Skeletal muscle tissue (tissue), 4 donors: Measurements from ENCODE around the gene NRXN3. TPM values are rescaled to one million over a fixed set of nuclear protein-coding genes. Genes with fewer than 3 reads are reported as not detected.

Source experiments
- H3K27ac ChIP-seq: one replicate; pipeline ENCODE4 v1.7.0; 2013; ENCODE audit warnings: mild to moderate bottlenecking, low read depth, low read length, inconsistent platforms
- H3K27me3 ChIP-seq, 3 donors: one replicate each; pipeline ENCODE4 v1.7.0; 2013; ENCODE audit warnings: low read length in 3 of 3; ENCODE audit not compliant: control insufficient read depth in 3 of 3, insufficient read depth in 3 of 3
- H3K36me3 ChIP-seq, 3 donors: one replicate each; pipeline ENCODE4 v1.7.0; 2013; ENCODE audit warnings: low read length in 3 of 3; ENCODE audit not compliant: control insufficient read depth in 3 of 3, insufficient read depth in 3 of 3
- H3K4me1 ChIP-seq, 3 donors: one replicate each; pipeline ENCODE4 v1.7.0; 2013; ENCODE audit warnings: low read length in 3 of 3, mild to moderate bottlenecking in 3 of 3; ENCODE audit not compliant: control insufficient read depth in 3 of 3, insufficient read depth in 3 of 3
- H3K4me3 ChIP-seq, 3 donors: one replicate each; pipeline ENCODE4 v1.7.0; 2013; ENCODE audit warnings: low read length in 3 of 3
- H3K9ac ChIP-seq, 3 donors: one replicate each; pipeline ENCODE4 v1.7.0; 2013; ENCODE audit warnings: low read length in 3 of 3, mild to moderate bottlenecking in 3 of 3, moderate library complexity in 2 of 3, low read depth in 1 of 3
- H3K9me3 ChIP-seq, 3 donors: one replicate each; pipeline ENCODE4 v1.7.0; 2013; ENCODE audit warnings: low read length in 3 of 3; ENCODE audit not compliant: control insufficient read depth in 3 of 3
- total RNA-seq: library from RNA; depleted of rRNA; stranded (reverse); fragments of >200 nt; gene quantifications from one replicate; pipeline ENCODE4 v1.2.3, GENCODE V29; 2014
- donor health status: Osteomylitis.

NRXN3 gene
- total RNA-seq, 1 donor from 2014 or later, result 0.52 TPM

DNA sequence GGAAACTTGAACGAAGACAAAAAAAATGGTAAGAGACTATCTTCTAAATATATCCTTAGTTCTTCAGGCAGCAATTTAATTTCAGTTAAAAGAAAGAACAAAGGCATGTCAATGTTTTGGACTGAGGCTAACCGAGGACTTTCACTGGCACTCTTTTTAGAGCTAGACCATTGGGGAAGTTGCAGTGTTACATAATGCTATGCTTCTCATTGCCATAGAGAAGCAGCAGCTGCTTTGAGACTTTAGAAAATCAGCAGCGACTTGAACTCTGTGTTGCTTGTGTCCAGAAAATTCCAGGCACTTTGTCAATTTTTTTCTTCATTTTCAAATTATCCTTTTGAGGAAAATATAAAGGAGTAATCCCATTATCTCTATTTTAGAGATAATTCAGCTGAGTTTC is 964.2 kb downstream of the NRXN3 start:
- Histone ChIP-seq H3K36me3 (no peaks in the 10 kb centered on the region), H3K9me3 (no peaks in the 10 kb centered on the region), H3K9ac (no peak overlapping the region), H3K4me1 (no peaks in the 10 kb centered on the region), H3K27ac (no peak overlapping the region), H3K27me3 (no peaks in the 10 kb centered on the region), H3K4me3 (no peak overlapping the region)

GRCh38 chr14:79136071-79137044 is 966.2 kb downstream of the NRXN3 start:
- H3K4me1 ChIP-seq, result no peaks in the 10 kb centered on the region
- H3K4me3 ChIP-seq, result no peak overlapping the region
- H3K27ac ChIP-seq, result no peak overlapping the region
- H3K9me3 ChIP-seq, result no peaks in the 10 kb centered on the region
- no peaks in the 10 kb centered on the region for H3K36me3 ChIP-seq
- H3K27me3 ChIP-seq, result no peaks in the 10 kb centered on the region
- no peak overlapping the region for H3K9ac ChIP-seq

DNA sequence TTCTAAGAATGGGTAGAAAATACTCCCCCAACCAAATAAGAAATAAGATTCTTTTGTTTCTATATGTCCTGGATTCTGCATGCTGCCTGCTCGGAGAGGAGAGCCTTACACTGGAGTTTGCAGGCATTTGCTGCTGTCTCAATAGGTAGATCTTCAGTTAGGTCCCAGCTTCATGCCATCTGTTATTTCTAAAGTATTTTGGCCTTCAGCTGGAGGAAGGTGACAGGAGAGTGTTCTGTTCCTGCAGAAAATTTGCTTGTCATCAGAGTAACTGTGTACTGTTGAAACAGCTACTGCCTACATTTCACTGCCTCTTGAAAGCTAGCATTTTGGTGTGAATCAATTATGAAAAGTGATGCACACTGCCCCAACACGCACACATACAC is 966.9 kb downstream of the NRXN3 start:
- H3K27ac ChIP-seq, result no peak overlapping the region
- H3K9me3 ChIP-seq, result no peaks in the 10 kb centered on the region
- no peak overlapping the region for H3K4me3 ChIP-seq
- H3K36me3 ChIP-seq, result no peaks in the 10 kb centered on the region
- no peaks in the 10 kb centered on the region for H3K27me3 ChIP-seq
- no peak overlapping the region for H3K9ac ChIP-seq
- H3K4me1 ChIP-seq, result no peaks in the 10 kb centered on the region

- no peak overlapping the region for H3K9ac ChIP-seq
- H3K4me3 ChIP-seq, result no peak overlapping the region
- H3K9me3 ChIP-seq, result no peaks in the 10 kb centered on the region
- no peaks in the 10 kb centered on the region for H3K4me1 ChIP-seq
- no peaks in the 10 kb centered on the region for H3K36me3 ChIP-seq
- no peaks in the 10 kb centered on the region for H3K27me3 ChIP-seq
- H3K27ac ChIP-seq, result no peak overlapping the region
These were observed 967.7 kb downstream of the NRXN3 start for GRCh38 chr14:79137836-79138235.

- Histone ChIP-seq H3K4me1 (no peaks in the 10 kb centered on the region), H3K27me3 (peaks cover 0 to 2% (median 0%) of the 10 kb centered on the region in 3 donors), H3K36me3 (no peaks in the 10 kb centered on the region), H3K9me3 (no peaks in the 10 kb centered on the region), H3K4me3 (no peak overlapping the region), H3K27ac (no peak overlapping the region), H3K9ac (no peak overlapping the region)
These were observed 974.7 kb downstream of the NRXN3 start for GRCh38 chr14:79144896-79145295.

GRCh38 chr14:79150226-79150625 is 980.1 kb downstream of the NRXN3 start:
- H3K4me3 ChIP-seq, result no peak overlapping the region
- H3K4me1 ChIP-seq, result no peaks in the 10 kb centered on the region
- H3K9me3 ChIP-seq, result no peaks in the 10 kb centered on the region
- H3K9ac ChIP-seq, result no peak overlapping the region
- no peaks in the 10 kb centered on the region for H3K36me3 ChIP-seq
- peaks cover 0 to 2% (median 0%) of the 10 kb centered on the region in 3 donors for H3K27me3 ChIP-seq
- no peak overlapping the region for H3K27ac ChIP-seq

DNA sequence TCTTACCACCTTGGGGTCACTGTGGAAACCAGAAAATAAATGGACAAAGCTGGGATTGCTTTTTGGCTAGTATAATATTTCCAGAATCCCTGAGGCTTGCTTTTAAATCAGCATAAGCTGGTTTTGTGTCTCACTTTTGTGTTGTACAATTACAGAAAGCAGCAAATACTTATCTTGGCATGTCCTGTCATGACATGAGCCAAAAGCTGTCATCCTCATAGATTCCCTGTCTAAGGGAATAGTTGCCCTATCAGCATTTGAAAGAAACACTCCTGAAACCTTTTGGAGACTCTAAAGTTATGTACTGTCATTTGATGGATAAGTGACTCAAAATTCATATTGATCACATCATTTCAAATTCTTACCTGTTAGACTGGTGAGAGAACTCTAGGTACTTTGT is 987.2 kb downstream of the NRXN3 start:
- Histone ChIP-seq H3K9me3 (no peaks in the 10 kb centered on the region), H3K27ac (no peak overlapping the region), H3K9ac (no peak overlapping the region), H3K36me3 (no peaks in the 10 kb centered on the region), H3K27me3 (no peaks in the 10 kb centered on the region), H3K4me1 (no peaks in the 10 kb centered on the region), H3K4me3 (no peak overlapping the region)

DNA sequence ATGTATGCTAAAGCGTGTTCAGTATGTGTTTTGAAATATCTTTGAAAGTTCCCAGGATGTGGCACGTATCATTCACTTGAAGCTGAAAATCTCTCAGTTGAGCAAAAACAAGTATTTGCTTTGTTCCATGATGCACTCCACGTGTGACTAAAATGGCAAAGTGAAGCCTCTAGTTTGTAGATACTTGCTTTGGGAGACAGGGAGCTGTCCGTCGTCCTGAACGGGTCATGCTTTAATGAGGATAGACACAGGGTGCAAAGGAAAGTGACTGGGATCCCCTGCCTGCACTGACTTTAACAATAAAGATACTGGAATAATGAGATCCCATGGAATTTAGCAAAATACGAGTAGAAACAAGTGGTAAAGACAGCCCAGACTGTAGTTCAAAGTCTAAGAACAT is 991.4 kb downstream of the NRXN3 start:
- Histone ChIP-seq H3K9ac (no peak overlapping the region), H3K4me1 (no peaks in the 10 kb centered on the region), H3K36me3 (no peaks in the 10 kb centered on the region), H3K9me3 (no peaks in the 10 kb centered on the region), H3K4me3 (no peak overlapping the region), H3K27me3 (no peaks in the 10 kb centered on the region), H3K27ac (no peak overlapping the region)

DNA sequence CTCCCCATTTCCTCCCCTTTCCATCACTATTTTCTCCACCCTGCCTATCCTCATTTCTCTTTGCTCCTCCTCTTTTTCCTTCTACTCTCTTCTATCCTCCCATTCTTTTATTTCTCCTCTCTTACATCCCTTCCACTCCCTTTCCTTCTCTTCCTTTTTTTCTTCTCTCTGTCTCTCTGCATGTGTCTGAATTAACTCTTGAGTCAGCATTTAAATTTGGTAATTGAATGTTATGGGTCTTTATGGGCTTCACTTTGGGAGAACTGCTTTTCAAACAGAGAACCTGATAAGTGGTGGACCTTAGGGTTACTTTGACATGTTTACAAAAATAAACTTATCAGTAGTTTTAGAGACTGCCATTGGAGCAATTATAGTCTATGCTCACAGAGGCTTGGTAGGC is 992.7 kb downstream of the NRXN3 start:
- Histone ChIP-seq H3K4me3 (no peak overlapping the region), H3K27ac (no peak overlapping the region), H3K27me3 (no peaks in the 10 kb centered on the region), H3K4me1 (no peaks in the 10 kb centered on the region), H3K9ac (no peak overlapping the region), H3K9me3 (no peaks in the 10 kb centered on the region), H3K36me3 (no peaks in the 10 kb centered on the region)

DNA sequence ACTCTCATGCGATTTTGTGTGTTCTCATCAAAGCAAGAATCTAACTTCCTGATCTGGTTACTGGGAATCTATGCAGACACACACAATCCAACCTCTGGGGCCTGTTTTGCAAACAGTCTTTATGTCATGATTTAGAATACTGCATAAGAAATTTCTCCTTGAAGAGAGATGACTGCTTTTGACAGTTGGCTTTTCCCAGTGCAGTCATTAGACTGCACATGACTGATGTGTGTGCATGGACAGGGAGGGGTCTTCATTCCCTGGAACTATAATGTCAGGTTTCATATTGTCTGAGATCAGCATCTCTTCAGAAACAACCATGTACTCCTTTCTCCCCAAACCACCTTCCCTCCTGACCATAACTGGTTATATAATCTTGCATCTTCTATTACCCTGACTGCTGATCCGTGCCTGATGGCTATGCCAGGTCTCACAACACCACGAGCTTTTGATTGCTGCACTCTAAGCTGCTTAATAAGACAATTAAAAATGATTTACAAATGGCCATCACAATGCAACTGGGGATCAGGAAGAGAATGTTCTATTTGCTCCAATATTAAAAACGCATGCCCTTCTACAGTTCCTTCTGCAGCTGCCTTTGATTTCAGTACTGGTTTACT is 995.4 kb downstream of the NRXN3 start:
- Histone ChIP-seq H3K36me3 (no peaks in the 10 kb centered on the region), H3K9ac (no peak overlapping the region), H3K27me3 (no peaks in the 10 kb centered on the region), H3K27ac (no peak overlapping the region), H3K9me3 (no peaks in the 10 kb centered on the region), H3K4me1 (no peaks in the 10 kb centered on the region), H3K4me3 (no peak overlapping the region)
